Stimulated activated naive CD4-positive, alpha-beta T cell treated with Interleukin-2 at 50 U/mL for 16 hours (primary cell): ENCODE measurements around the gene C19orf38.
"Not testable (repeated sequence)": the region's sequence is repeated elsewhere in the genome, so short reads cannot be mapped to it uniquely, and the experiment has no call there.

Experiments
- DNase-seq: peaks from one replicate; lab custom pipeline; 2025; lab: John Stamatoyannopoulos, UW

The C19orf38 gene

GRCh38 chr19:10876459-10877240, 28.4 kb downstream of the C19orf38 start:
- no peak for DNase-seq

- not testable (repeated sequence) for DNase-seq
Measured at GRCh38 chr19:10877608-10878007, 29.4 kb downstream of the C19orf38 start.

GRCh38 chr19:10878253-10878652, 30.0 kb downstream of the C19orf38 start:
- no peak for DNase-seq

- DNase-seq, result no peak
Measured at GRCh38 chr19:10881403-10882107, 33.3 kb downstream of the C19orf38 start.

GRCh38 chr19:10882108-10882457, 33.9 kb downstream of the C19orf38 start:
- DNase-seq, result no peak

- DNase-seq, result no peak
Measured at GRCh38 chr19:10884274-10884673, 36.1 kb downstream of the C19orf38 start.

- DNase-seq, result no peak
Measured at GRCh38 chr19:10885201-10886169, 37.3 kb downstream of the C19orf38 start.

GRCh38 chr19:10887616-10888367, 39.6 kb downstream of the C19orf38 start:
- no peak for DNase-seq

- no peak for DNase-seq
Measured at GRCh38 chr19:10888421-10888866, 40.2 kb downstream of the C19orf38 start.

GRCh38 chr19:10889880-10890279, 41.7 kb downstream of the C19orf38 start:
- DNase-seq, result no peak

- DNase-seq, result no peak
Measured at GRCh38 chr19:10891405-10892086, 43.3 kb downstream of the C19orf38 start.

- no peak for DNase-seq
Measured at GRCh38 chr19:10892256-10892655, 44.0 kb downstream of the C19orf38 start.

GRCh38 chr19:10894911-10895213, 46.6 kb downstream of the C19orf38 start:
- DNase-seq, result no peak

- no peak for DNase-seq
Measured at GRCh38 chr19:10895363-10895762, 47.1 kb downstream of the C19orf38 start.

- no peak for DNase-seq
Measured at GRCh38 chr19:10895920-10896319, 47.7 kb downstream of the C19orf38 start.

GRCh38 chr19:10896851-10897526, 48.8 kb downstream of the C19orf38 start:
- no peak for DNase-seq

- no peak for DNase-seq
Measured at GRCh38 chr19:10898633-10899032, 50.4 kb downstream of the C19orf38 start.

GRCh38 chr19:10899151-10899653, 51.0 kb downstream of the C19orf38 start:
- no peak for DNase-seq

- DNase-seq, result no peak
Measured at GRCh38 chr19:10907925-10908324, 59.7 kb downstream of the C19orf38 start.

GRCh38 chr19:10908380-10908960, 60.3 kb downstream of the C19orf38 start:
- no peak for DNase-seq
